ENCODE measurements around the gene ZBTB16. TPM values are rescaled to one million over a fixed set of nuclear protein-coding genes. Genes with fewer than 3 reads are reported as not detected.

The ZBTB16 gene
- total RNA-seq, 1 donor, result under 0.01 TPM

- TF ChIP-seq, protein P1, sequence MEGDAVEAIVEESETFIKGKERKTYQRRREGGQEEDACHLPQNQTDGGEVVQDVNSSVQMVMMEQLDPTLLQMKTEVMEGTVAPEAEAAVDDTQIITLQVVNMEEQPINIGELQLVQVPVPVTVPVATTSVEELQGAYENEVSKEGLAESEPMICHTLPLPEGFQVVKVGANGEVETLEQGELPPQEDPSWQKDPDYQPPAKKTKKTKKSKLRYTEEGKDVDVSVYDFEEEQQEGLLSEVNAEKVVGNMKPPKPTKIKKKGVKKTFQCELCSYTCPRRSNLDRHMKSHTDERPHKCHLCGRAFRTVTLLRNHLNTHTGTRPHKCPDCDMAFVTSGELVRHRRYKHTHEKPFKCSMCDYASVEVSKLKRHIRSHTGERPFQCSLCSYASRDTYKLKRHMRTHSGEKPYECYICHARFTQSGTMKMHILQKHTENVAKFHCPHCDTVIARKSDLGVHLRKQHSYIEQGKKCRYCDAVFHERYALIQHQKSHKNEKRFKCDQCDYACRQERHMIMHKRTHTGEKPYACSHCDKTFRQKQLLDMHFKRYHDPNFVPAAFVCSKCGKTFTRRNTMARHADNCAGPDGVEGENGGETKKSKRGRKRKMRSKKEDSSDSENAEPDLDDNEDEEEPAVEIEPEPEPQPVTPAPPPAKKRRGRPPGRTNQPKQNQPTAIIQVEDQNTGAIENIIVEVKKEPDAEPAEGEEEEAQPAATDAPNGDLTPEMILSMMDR (IDR thresholded peaks at IDR 0.05; ENCODE audit: extremely low read depth, low read depth, low read length), result no peak
- no peaks in the 10 kb centered on the region for H3K9me3 ChIP-seq (ENCODE audit: low read depth, low read length)
- peaks cover 40% of the 10 kb centered on the region for H3K27me3 ChIP-seq (ENCODE audit: insufficient read depth, low read length)
- H3K4me2 ChIP-seq (ENCODE audit: insufficient read depth, low read length), result no peak overlapping the region
- no peaks in the 10 kb centered on the region for H3K36me3 ChIP-seq (ENCODE audit: insufficient read depth, low read length)
- H3K27ac ChIP-seq (ENCODE audit: low read depth, low read length), result no peak overlapping the region
- no peak overlapping the region for H3K4me3 ChIP-seq (ENCODE audit: insufficient read depth, low read length)
- H3K4me1 ChIP-seq (ENCODE audit: insufficient read depth, low read length), result no peaks in the 10 kb centered on the region
- no peak overlapping the region for H2AFZ ChIP-seq (ENCODE audit: low read length)
- H4K20me1 ChIP-seq (ENCODE audit: insufficient read depth, low read length), result no peaks in the 10 kb centered on the region
- H3K79me2 ChIP-seq (ENCODE audit: insufficient read depth, low read length), result no peaks in the 10 kb centered on the region
- no peak for DNase-seq (ENCODE audit: insufficient read length, low spot score, missing footprints)
These were observed 88.5 kb downstream of the ZBTB16 start for GRCh38 chr11:114148013-114148382.

DNA sequence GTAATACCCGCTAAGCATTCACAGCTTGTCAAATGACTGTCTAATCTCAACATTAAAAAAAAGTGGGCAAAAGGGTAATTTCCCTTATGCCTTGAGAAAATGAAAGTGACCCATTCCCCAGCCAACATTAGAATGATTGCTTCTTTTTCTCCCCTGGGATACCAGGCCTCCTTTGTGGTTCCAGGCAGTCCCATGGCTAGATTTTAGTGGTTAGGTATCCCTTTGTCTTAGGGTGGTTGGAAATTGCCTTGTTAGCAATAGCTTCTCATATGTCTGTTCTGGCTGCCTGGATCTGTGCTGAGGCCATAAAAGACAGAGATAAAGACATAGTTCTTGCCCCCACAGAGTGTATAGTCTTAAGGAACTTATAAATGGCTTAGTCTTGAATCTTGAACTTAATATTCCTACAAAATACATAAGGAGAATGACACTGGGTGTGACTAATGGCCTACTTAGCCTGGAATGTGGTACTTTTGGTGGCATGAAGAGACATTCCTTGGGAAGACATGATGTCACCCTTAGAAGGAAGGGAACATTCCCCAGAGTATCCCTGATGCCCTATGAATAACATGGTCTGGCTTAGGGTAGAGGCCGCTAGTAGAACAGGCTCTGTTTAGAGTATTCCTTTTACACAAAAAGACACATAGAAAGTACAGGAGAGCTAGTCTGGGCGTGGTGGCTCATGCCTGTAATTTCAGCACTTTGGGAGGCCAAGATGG is 90.3 kb downstream of the ZBTB16 start:
- no peak overlapping the region for H3K4me2 ChIP-seq (ENCODE audit: insufficient read depth, low read length)
- no peaks in the 10 kb centered on the region for H3K79me2 ChIP-seq (ENCODE audit: insufficient read depth, low read length)
- no peak overlapping the region for H2AFZ ChIP-seq (ENCODE audit: low read length)
- H4K20me1 ChIP-seq (ENCODE audit: insufficient read depth, low read length), result no peaks in the 10 kb centered on the region
- peaks cover 47% of the 10 kb centered on the region for H3K27me3 ChIP-seq (ENCODE audit: insufficient read depth, low read length)
- no peak for DNase-seq (ENCODE audit: insufficient read length, low spot score, missing footprints)
- no peaks in the 10 kb centered on the region for H3K4me1 ChIP-seq (ENCODE audit: insufficient read depth, low read length)
- H3K4me3 ChIP-seq (ENCODE audit: insufficient read depth, low read length), result no peak overlapping the region
- TF ChIP-seq, protein P1 (IDR thresholded peaks at IDR 0.05; ENCODE audit: extremely low read depth, low read depth, low read length), result no peak
- H3K36me3 ChIP-seq (ENCODE audit: insufficient read depth, low read length), result no peaks in the 10 kb centered on the region
- no peak overlapping the region for H3K27ac ChIP-seq (ENCODE audit: low read depth, low read length)
- H3K9me3 ChIP-seq (ENCODE audit: low read depth, low read length), result no peaks in the 10 kb centered on the region

DNA sequence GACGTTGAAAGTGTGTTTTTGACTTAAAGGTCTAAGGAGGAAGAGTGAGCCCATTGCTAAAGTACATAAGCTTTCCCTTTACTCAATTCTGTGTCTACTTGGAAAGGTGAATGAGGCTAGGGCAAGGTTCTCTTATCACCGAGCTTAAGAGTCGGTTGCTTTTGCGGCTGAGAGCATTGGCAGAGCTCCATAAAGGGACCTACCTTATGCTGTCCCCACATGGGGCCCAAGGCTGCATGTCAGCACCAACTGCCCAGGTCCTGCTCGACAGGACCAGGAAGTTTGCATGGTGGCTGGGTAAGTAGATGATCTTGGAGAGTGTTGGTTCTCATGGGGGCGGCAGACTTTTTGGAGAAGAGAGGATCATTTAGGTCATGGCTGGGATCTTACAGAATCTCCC is 91.2 kb downstream of the ZBTB16 start:
- H3K9me3 ChIP-seq (ENCODE audit: low read depth, low read length), result no peaks in the 10 kb centered on the region
- no peaks in the 10 kb centered on the region for H4K20me1 ChIP-seq (ENCODE audit: insufficient read depth, low read length)
- no peak overlapping the region for H3K4me2 ChIP-seq (ENCODE audit: insufficient read depth, low read length)
- H3K27me3 ChIP-seq (ENCODE audit: insufficient read depth, low read length), result peaks cover 53% of the 10 kb centered on the region
- H3K27ac ChIP-seq (ENCODE audit: low read depth, low read length), result no peak overlapping the region
- H3K4me3 ChIP-seq (ENCODE audit: insufficient read depth, low read length), result no peak overlapping the region
- H3K4me1 ChIP-seq (ENCODE audit: insufficient read depth, low read length), result no peaks in the 10 kb centered on the region
- H3K79me2 ChIP-seq (ENCODE audit: insufficient read depth, low read length), result no peaks in the 10 kb centered on the region
- peak; percentile 38 for DNase-seq (ENCODE audit: insufficient read length, low spot score, missing footprints)
- TF ChIP-seq, protein P1 (IDR thresholded peaks at IDR 0.05; ENCODE audit: extremely low read depth, low read depth, low read length), result no peak
- H2AFZ ChIP-seq (ENCODE audit: low read length), result no peak overlapping the region
- no peaks in the 10 kb centered on the region for H3K36me3 ChIP-seq (ENCODE audit: insufficient read depth, low read length)

DNA sequence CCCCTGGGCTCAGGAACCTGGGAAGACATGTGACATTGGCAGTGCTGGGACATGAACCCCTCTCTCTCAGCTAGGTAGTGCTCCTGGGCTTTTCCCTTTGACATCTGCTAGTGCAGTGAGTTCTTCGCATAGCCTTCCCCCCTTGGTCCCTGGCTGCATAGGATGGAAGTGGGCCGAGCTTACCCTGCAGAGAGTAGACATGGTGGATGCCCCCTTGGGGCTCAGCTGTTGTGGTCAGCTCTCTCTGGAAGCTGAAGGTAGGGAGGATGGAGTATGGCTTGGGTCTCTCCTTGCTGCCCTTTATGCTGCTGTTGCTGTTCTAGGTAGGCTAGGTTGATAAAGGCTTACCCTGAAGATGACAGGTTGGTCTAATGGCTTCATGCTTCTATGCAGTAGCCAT is 92.1 kb downstream of the ZBTB16 start:
- no peaks in the 10 kb centered on the region for H3K36me3 ChIP-seq (ENCODE audit: insufficient read depth, low read length)
- H3K4me2 ChIP-seq (ENCODE audit: insufficient read depth, low read length), result no peak overlapping the region
- TF ChIP-seq, protein P1 (IDR thresholded peaks at IDR 0.05; ENCODE audit: extremely low read depth, low read depth, low read length), result no peak
- H3K4me1 ChIP-seq (ENCODE audit: insufficient read depth, low read length), result no peaks in the 10 kb centered on the region
- no peak overlapping the region for H3K4me3 ChIP-seq (ENCODE audit: insufficient read depth, low read length)
- DNase-seq (ENCODE audit: insufficient read length, low spot score, missing footprints), result peak; percentile 80
- H2AFZ ChIP-seq (ENCODE audit: low read length), result no peak overlapping the region
- peaks cover 59% of the 10 kb centered on the region for H3K27me3 ChIP-seq (ENCODE audit: insufficient read depth, low read length)
- no peak overlapping the region for H3K27ac ChIP-seq (ENCODE audit: low read depth, low read length)
- H3K9me3 ChIP-seq (ENCODE audit: low read depth, low read length), result no peaks in the 10 kb centered on the region
- H3K79me2 ChIP-seq (ENCODE audit: insufficient read depth, low read length), result no peaks in the 10 kb centered on the region
- no peaks in the 10 kb centered on the region for H4K20me1 ChIP-seq (ENCODE audit: insufficient read depth, low read length)
